ENCODE results near the gene RIN2. TPM values are rescaled to one million over a fixed set of nuclear protein-coding genes. Genes with fewer than 3 reads are reported as not detected.

Gene RIN2
- total and polyA plus RNA-seq, 2 of the 13 experiments (the other 11 are each of a cell fraction or from before 2014, with no cell fraction given), result 2.5 to 5.1 TPM

- TF ChIP-seq ZSCAN31 (CRISPR knock-in tag; IDR thresholded peaks at IDR 0.05; ENCODE audit: low read depth), result no peak
- no peak for TF ChIP-seq ZNF430 (CRISPR knock-in tag; IDR thresholded peaks at IDR 0.05)
- no peak for TF ChIP-seq SP1 (IDR thresholded peaks at IDR 0.05)
- TF ChIP-seq SP1 (CRISPR knock-in tag; IDR thresholded peaks at IDR 0.05), result no peak
- TF ChIP-seq NRL (CRISPR knock-in tag; IDR thresholded peaks at IDR 0.05; ENCODE audit: borderline replicate concordance), result no peak
- TF ChIP-seq HIC2 (CRISPR knock-in tag; IDR thresholded peaks at IDR 0.05; ENCODE audit: low read depth), result no peak
- TF ChIP-seq ZNF609 (CRISPR knock-in tag; IDR thresholded peaks at IDR 0.05; ENCODE audit: borderline replicate concordance), result no peak
- no peak for TF ChIP-seq PLRG1 (conservative IDR thresholded peaks at IDR 0.05)
- TF ChIP-seq BORCS8-MEF2B (CRISPR knock-in tag; IDR thresholded peaks at IDR 0.05), result no peak
- no peak for TF ChIP-seq ZNF280B (CRISPR knock-in tag; IDR thresholded peaks at IDR 0.05; ENCODE audit: borderline replicate concordance)
- no peak for TF ChIP-seq ZNF557 (CRISPR knock-in tag; IDR thresholded peaks at IDR 0.05)
- no peak for TF ChIP-seq ZNF260 (CRISPR knock-in tag; IDR thresholded peaks at IDR 0.05; ENCODE audit: borderline replicate concordance, low read depth)
- TF ChIP-seq PHF5A (CRISPR knock-in tag; IDR thresholded peaks at IDR 0.05; ENCODE audit: low read depth, unreplicated experiment), result no peak
These were observed 11.4 kb downstream of the RIN2 start (continued) for GRCh38 chr20:19769507-19769906.

Data from HepG2 (cell line).